Measurements from ENCODE around the gene GPHB5. TPM values are rescaled to one million over a fixed set of nuclear protein-coding genes. Genes with fewer than 3 reads are reported as not detected.

GPHB5 gene
- total RNA-seq, 1 donor, result not detected

GRCh38 chr14:63275611-63276010 is 43.1 kb downstream of the GPHB5 start:
- TF ChIP-seq, protein P1, sequence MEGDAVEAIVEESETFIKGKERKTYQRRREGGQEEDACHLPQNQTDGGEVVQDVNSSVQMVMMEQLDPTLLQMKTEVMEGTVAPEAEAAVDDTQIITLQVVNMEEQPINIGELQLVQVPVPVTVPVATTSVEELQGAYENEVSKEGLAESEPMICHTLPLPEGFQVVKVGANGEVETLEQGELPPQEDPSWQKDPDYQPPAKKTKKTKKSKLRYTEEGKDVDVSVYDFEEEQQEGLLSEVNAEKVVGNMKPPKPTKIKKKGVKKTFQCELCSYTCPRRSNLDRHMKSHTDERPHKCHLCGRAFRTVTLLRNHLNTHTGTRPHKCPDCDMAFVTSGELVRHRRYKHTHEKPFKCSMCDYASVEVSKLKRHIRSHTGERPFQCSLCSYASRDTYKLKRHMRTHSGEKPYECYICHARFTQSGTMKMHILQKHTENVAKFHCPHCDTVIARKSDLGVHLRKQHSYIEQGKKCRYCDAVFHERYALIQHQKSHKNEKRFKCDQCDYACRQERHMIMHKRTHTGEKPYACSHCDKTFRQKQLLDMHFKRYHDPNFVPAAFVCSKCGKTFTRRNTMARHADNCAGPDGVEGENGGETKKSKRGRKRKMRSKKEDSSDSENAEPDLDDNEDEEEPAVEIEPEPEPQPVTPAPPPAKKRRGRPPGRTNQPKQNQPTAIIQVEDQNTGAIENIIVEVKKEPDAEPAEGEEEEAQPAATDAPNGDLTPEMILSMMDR (IDR thresholded peaks at IDR 0.05; ENCODE audit: insufficient read depth, low read depth, low read length), result no peak
- no peak overlapping the region for H3K4me3 ChIP-seq (ENCODE audit: low read depth, low read length)
- no peak for DNase-seq (ENCODE audit: low read depth)

DNA sequence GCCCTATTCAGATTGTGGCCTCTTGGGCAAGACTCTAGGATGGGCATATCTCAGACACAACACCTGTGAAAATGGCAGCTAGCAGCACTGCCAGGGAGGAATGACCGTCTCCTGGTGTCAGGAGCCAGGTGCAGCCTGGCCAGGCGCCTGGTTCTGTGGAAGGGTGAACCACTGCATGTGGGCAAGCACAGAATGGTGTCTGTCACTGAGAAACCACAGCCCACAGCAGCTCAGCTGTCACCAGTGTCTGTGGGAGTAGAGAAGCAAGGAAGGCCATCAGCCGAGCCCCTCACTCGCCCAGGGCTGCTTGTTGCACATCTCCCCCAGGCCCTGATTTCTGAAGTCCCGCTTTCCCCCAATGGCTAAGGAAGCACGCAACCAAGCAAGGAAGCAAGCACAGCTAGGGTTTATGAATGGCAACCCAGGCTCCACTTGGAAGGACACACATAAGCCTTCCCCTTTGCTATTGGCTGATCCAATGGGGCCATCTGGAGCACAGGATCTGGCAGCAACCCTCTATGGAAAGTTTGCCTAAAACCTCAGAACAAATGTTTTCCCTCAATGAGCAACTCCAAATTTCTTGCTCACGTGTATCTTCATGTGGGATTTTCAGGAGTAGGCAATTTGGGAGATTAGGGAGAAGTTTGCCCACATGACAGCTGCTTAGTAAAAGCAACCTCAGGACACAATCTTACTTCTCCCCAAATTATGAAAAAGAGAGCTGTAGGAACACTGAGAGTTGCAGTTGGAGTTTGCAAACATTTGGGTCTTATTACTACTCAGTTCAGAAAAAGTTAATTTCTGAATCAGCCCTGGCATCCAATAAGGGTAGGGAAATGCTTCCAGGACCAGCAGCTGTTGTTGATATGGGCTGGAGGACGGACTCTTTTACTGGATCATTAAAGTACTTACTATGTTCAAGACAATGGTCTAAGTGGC is 44.7 kb downstream of the GPHB5 start:
- no peak overlapping the region for H3K4me3 ChIP-seq (ENCODE audit: low read depth, low read length)
- TF ChIP-seq, protein P1 (IDR thresholded peaks at IDR 0.05; ENCODE audit: insufficient read depth, low read depth, low read length), result no peak
- DNase-seq (ENCODE audit: low read depth), result no peak

DNA sequence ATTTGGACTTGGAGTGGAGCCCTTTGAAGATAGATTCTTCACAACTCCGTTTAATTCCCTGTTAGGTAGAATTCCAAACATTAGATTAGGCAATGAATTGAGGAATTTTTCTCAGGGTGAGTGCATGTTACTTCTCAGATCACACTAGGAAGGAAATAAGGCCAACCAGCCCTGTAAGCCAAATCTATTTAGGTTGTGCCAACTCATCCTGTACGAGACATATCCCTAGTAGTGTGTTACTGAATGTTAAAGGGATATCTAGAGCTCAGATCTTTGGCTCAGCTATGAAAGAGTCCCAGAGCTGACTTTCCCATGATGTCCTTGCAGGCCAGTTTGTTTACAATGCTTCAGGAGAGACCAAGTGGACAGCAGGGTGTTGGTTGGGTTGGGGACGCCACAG is 45.6 kb downstream of the GPHB5 start:
- no peak for DNase-seq (ENCODE audit: low read depth)
- no peak overlapping the region for H3K4me3 ChIP-seq (ENCODE audit: low read depth, low read length)
- TF ChIP-seq, protein P1 (IDR thresholded peaks at IDR 0.05; ENCODE audit: insufficient read depth, low read depth, low read length), result no peak

- TF ChIP-seq, protein P1 (IDR thresholded peaks at IDR 0.05; ENCODE audit: insufficient read depth, low read depth, low read length), result no peak
- H3K4me3 ChIP-seq (ENCODE audit: low read depth, low read length), result no peak overlapping the region
- no peak for DNase-seq (ENCODE audit: low read depth)
Measured at GRCh38 chr14:63269561-63270225, 49.0 kb downstream of the GPHB5 start.

DNA sequence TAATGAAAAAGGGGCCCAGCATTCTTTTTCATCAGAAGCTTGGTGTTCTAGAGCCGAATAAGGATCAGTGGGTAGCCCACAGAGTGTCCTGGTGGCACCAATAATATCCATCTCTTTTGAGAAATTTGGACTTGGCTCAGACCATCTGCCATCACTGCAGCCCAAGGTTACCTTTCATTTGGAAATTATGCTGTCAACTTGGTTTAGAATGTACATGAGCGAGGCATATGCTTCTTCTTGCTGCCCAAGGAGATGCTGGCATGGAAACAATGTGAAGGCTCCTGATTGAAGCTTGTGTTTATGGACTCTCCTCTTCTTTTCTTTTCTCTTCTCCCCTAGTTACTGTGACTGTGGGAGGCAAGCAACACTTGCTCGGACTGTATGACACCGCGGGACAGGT is 50.0 kb downstream of the GPHB5 start:
- H3K4me3 ChIP-seq (ENCODE audit: low read depth, low read length), result no peak overlapping the region
- DNase-seq (ENCODE audit: low read depth), result no peak
- TF ChIP-seq, protein P1 (IDR thresholded peaks at IDR 0.05; ENCODE audit: insufficient read depth, low read depth, low read length), result no peak

DNA sequence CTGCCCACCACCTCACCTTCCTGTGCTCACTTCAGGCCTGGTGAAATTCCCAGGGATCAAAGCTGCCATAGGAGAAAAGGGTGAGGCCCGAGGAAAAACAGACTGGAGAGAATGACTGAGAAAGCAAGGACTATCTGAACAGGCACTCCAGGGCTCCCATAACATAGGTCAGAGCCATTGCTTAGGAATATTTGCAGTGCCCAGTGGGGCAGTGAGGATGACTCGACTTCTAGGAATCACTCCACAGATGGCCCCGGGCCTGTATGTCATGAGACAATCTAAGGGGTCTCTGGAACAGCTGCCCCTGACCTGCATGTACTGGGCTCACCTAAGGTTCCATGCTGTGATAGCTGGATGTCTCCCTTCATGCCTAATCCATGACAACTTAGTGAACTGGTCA is 51.6 kb downstream of the GPHB5 start:
- H3K4me3 ChIP-seq (ENCODE audit: low read depth, low read length), result no peak overlapping the region
- DNase-seq (ENCODE audit: low read depth), result no peak
- TF ChIP-seq, protein P1 (IDR thresholded peaks at IDR 0.05; ENCODE audit: insufficient read depth, low read depth, low read length), result no peak
